Mesodermal cell (in vitro differentiated cells): Measurements from ENCODE around the gene KCNJ10.
"Not testable (repeated sequence)": the region's sequence is repeated elsewhere in the genome, so short reads cannot be mapped to it uniquely, and the experiment has no call there.

ENCODE experiments used
- H3K27ac ChIP-seq: 2 replicates; pipeline ENCODE4 v1.7.0; 2013; ENCODE audit warnings: mild to moderate bottlenecking, low read depth, low read length, moderate library complexity; ENCODE audit not compliant: severe bottlenecking
- H3K36me3 ChIP-seq: 2 replicates; pipeline ENCODE4 v1.7.1; 2013; ENCODE audit warnings: mild to moderate bottlenecking, low read length, moderate library complexity; ENCODE audit not compliant: control insufficient read depth, insufficient read depth
- H3K4me1 ChIP-seq: one replicate; pipeline ENCODE4 v1.7.1; 2013; ENCODE audit warnings: mild to moderate bottlenecking, low read length; ENCODE audit not compliant: insufficient read depth, control insufficient read depth, poor library complexity, severe bottlenecking
- H3K4me3 ChIP-seq: 2 replicates; pipeline ENCODE4 v1.7.0; 2013; ENCODE audit warnings: low read length, control low read depth, mild to moderate bottlenecking; ENCODE audit not compliant: insufficient read depth, poor library complexity, severe bottlenecking; ENCODE audit errors: extremely low read depth
- H3K9me3 ChIP-seq: 2 replicates; pipeline ENCODE4 v1.7.1; 2013; ENCODE audit warnings: mild to moderate bottlenecking, low read length, moderate library complexity; ENCODE audit not compliant: control insufficient read depth
- WGBS, 2 experiments: methylation state at CpG; one replicate each; pipeline ENCODE4 v1.1.5; 2013; ENCODE audit warnings: missing lambda C conversion rate in 2 of 2; ENCODE audit not compliant: insufficient coverage in 2 of 2; 5-methylcytosine and 5-hydroxymethylcytosine counted together

The KCNJ10 gene

DNA sequence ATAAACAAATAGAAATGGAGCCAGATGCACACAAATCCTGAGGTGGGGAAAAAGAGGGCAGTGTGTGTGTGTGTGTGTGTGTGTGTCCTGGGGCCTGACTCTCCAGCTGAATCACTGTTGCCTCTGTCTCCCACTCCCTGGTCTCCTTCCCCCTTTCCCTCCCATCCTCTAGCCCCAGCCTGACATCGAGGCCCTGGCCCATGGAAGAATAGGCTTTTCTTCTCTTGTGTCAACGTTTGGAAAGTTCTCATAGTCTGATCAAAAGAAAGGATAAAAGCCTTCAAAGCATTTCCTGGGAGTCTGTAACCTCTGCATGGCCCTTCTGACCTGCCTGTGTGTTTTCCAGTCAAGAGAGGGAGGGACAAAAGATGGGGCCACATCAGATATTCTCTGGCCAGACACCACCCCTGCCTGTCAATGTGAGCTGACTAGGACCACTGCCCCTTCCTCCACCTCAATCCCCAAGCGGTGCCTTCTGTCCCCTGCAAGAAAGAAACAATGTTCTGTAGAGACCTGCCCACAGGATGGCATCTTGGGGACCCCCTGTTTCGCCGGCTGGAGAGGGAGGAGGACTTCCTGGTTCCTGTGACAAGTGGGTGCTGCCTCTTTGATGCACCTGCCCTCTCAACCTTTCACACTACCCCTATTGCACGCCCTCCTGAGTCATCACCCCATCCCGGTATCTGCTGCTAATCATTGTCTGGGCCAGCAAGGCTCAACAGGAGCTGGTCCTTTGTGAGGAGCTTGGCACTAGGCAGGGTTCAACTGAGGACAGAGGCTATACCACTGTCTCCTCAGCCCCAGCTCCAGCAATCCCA, 16.2 kb downstream of the KCNJ10 start:
- no peaks in the 10 kb centered on the region for H3K36me3 ChIP-seq
- no peak overlapping the region for H3K27ac ChIP-seq
- H3K4me1 ChIP-seq = no peaks in the 10 kb centered on the region
- H3K9me3 ChIP-seq = no peaks in the 10 kb centered on the region
- no peak overlapping the region for H3K4me3 ChIP-seq
- WGBS, 2 experiments = 79 to 86% methylated on average over 5 to 6 of the region's 7 CpGs

DNA sequence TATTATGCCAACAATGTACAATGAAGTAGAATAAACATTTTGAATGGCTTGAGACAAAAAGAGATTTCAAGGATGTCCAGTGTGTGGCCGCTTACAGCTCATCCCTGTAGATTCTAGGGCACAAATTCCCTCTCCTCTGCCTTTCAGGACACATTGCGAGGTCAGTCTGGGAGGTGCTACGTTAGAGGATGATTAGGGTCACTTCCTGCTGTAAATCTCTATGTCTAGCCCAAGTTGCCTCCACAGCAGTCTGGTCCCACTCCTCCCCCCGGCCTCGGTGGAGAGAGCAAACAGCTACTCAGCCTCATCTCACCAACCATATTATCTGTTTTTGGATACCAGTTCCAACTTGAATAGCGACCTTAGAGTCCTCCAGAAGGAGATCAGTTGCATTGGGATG, 17.0 kb downstream of the KCNJ10 start:
- Histone ChIP-seq H3K4me3 (no peak overlapping the region), H3K9me3 (no peaks in the 10 kb centered on the region), H3K27ac (no peak overlapping the region), H3K4me1 (no peaks in the 10 kb centered on the region), H3K36me3 (no peaks in the 10 kb centered on the region)
- 80 to 83% methylated on average over 1 to 5 of the region's 6 CpGs for WGBS, 2 experiments

DNA sequence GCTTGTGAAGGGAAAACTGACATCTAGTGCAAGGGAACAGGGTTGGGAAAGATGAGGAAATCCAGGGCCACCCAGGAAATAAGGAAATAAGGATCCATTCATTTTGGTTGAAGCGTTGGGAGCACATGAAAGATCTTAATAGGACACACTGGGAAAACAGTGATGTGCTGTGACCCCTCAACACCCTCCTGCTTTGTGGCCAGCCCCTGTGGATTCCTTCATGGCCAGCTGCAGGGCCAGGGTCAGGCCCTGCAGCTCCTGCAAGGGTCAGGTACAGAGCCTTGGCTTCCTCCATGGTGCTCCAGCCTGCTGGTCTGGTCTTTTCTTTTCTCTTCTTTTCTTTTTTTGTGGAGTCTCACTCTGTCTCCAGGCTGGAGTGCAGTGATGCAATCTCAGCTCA, 19.3 kb downstream of the KCNJ10 start:
- peaks cover 7% of the 10 kb centered on the region for H3K4me1 ChIP-seq
- 83 to 100% methylated on average over 1 of the region's 1 CpG for WGBS, 2 experiments
- no peak overlapping the region for H3K4me3 ChIP-seq
- no peaks in the 10 kb centered on the region for H3K9me3 ChIP-seq
- no peaks in the 10 kb centered on the region for H3K36me3 ChIP-seq
- no peak overlapping the region for H3K27ac ChIP-seq

DNA sequence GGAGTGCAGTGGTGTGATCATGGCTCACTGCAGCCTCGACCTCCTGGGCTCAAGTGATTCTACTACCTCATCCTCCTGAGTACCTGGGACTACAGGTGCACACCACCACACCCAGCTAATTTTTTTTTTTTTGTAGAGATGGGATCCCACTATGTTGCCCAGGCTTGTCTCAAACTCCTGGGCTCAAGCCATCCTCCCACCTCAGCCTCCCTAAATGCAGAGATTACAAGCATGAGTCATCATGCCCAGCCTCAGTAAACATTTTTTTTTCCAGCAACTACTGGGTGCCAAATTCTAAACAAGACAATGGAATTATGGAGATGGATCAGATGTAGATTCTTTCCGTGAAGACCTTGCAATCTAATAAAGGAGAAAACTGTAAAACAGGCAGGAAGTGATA, 19.8 kb downstream of the KCNJ10 start:
- H3K4me3 ChIP-seq, H3K36me3 ChIP-seq, H3K27ac ChIP-seq, H3K4me1 ChIP-seq, H3K9me3 ChIP-seq: not testable (repeated sequence)
- 93 to 94% methylated on average over 1 of the region's 2 CpGs for WGBS, 2 experiments

DNA sequence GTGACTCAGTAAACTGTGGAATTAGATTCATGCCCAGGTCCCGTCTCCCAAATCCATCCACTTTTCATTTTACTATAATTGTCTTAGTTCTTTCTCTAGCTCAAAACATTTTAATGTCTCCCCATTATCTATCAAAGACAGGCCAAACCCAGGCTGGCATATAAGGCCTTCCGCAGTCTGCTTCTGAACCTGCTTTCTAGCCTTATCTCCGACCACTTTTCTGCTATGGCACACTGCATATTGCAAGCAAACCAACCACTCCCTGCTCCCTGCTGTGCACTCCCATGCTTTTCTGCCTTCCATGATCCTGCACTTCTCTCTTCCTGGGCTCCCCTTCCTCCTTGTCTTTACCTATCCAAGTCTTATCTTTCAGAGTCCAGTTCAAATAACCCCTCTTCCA, 20.9 kb downstream of the KCNJ10 start:
- Histone ChIP-seq H3K27ac (no peak overlapping the region), H3K36me3 (no peaks in the 10 kb centered on the region), H3K9me3 (no peaks in the 10 kb centered on the region), H3K4me3 (no peak overlapping the region), H3K4me1 (peaks cover 7% of the 10 kb centered on the region)
- 83 to 85% methylated on average over 3 of the region's 3 CpGs for WGBS, 2 experiments

DNA sequence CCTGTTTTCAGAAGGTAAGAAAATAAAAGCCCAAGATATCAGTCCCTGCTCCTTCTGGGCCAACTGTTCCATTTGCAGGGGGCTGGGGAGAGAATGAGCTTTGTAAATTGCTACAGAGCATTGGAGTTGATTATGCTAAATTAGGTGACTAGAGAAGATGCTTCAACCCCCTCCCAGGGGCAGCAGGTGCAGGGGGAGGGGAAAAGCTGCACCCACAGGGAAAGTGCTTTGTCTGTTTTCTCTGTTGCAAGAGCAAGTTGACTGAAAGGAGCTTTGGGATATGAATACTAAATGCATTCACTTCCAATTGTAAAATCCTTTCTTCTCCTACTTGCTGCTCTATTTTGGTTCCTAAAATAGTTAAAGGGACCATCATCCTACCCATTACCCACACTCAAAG, 21.6 kb downstream of the KCNJ10 start:
- Histone ChIP-seq H3K36me3 (no peaks in the 10 kb centered on the region), H3K4me3 (no peak overlapping the region)

DNA sequence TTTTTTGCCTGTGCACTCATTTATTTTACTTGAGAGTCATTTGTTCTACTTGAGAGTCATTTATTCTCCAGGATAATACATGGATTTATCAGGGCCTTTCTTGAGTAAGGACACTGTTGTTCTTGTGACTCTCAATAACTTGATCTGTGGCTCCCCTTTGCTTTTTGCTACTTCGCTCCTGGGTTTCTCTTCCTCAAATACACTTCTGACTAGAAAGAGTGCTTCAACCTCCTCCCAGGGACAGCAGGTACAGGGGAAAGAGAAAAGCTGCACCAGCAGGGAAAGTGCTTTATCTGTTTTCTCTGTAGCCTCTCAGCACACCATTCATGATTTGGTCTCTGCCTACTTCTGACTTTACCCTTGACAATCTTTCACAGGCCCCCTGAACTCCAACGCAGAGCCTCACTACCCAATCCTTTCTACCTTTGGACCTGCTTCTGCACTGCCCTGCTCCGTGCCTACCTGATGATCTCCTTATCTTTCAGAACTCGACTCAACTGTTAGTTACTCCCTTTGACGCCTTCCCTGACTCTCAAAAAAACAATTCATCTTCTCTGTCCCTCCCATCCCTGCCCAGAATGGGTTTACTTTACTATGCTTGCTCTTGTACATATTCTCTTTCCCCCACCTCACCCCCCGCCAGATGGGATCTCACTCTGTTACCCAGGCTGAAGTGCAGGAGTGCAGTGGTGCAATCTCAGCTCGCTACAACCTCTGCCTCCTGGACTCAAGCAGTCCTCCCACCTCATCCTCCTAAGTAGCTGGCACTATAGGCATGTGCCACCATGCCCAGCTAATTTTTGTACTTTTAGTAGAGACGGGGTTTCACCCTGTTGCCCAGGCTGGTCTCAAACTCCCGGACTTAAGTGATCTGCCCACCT, 22.6 kb downstream of the KCNJ10 start:
- peaks cover 7% of the 10 kb centered on the region for H3K4me1 ChIP-seq
- no peaks in the 10 kb centered on the region for H3K36me3 ChIP-seq
- 77 to 90% methylated on average over 6 to 9 of the region's 9 CpGs for WGBS, 2 experiments
- H3K27ac ChIP-seq = no peak overlapping the region
- no peak overlapping the region for H3K4me3 ChIP-seq
- H3K9me3 ChIP-seq = no peaks in the 10 kb centered on the region

More for the DNA sequence above, 21.6 kb downstream of the KCNJ10 start:
- Histone ChIP-seq H3K27ac (no peak overlapping the region), H3K9me3 (no peaks in the 10 kb centered on the region), H3K4me1 (peaks cover 7% of the 10 kb centered on the region)

DNA sequence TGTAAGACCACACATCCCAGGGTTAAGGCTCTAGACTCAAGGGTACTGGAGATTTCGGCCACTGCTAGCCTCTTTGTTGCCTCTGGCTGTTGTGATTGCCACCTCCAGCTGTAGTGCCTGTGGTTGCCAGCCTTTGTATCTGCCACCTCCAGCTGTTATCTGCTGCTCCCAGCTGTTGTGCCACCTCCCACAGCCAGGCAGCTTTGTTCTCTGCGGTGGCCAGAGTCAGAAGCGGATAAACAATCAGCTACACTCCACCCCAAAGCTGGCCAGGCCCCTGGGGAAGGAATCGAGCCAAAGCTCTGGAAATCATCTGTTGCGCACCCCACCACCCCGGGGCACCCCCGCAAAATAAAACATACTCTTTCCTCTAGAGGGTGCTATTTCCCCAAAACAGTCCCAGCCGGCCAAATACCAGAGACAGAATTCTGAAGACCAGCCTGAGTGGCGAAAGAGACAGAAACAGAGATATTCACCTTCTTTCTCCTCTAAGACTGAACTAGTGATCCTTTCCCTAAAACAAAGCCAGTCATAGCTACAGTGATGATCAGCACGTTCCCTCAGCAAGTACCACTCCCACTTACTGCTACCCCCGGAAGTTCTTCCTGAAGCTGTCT, 23.4 kb downstream of the KCNJ10 start:
- H3K4me3 ChIP-seq = no peak overlapping the region
- 11 to 18% methylated on average over 6 to 9 of the region's 11 CpGs for WGBS, 2 experiments
- peaks cover 7% of the 10 kb centered on the region for H3K4me1 ChIP-seq
- H3K9me3 ChIP-seq = no peaks in the 10 kb centered on the region
- no peak overlapping the region for H3K27ac ChIP-seq
- H3K36me3 ChIP-seq = no peaks in the 10 kb centered on the region

DNA sequence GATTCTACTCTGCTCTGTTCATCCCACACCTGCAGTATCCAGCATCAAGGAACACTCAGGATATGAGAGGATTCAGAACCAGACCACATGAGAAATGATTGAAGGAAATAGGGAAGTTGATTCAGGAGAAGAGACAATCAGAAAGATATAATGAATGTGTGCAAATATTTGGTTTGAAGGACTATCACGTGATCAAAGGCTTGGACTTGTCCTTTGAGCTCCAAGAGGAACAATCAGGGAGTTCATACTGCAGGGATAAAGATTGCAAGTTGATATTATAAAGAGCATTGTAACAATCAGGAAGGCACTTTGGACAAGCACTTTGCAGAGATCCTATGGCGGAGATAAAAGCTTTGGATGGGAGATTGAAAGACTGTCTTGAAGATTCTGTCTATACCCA, 24.3 kb downstream of the KCNJ10 start:
- Histone ChIP-seq H3K9me3 (no peaks in the 10 kb centered on the region), H3K36me3 (no peaks in the 10 kb centered on the region), H3K4me1 (peaks cover 7% of the 10 kb centered on the region), H3K27ac (no peak overlapping the region), H3K4me3 (no peak overlapping the region)
- WGBS, 2 experiments = 45 to 78% methylated on average over 1 to 2 of the region's 2 CpGs

DNA sequence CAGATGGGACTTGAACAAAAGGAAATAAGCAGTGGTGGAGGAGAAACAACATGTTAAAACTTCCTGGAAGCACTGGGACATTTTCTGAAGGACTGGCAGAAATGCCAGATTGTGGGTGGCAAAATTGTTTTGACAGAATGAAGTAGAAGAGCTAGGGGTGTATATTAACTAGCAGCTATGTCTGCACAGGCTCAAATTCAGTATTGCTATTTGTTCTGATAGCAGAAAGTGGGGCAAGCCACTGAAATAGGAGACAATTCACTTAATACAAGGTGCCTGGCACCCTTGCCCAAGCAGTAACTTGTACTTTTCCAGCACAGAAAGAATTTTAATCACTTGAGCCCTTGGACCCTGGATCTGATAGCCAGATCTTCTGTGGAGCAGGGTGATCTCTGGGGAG, 26.4 kb downstream of the KCNJ10 start:
- peaks cover 7% of the 10 kb centered on the region for H3K4me1 ChIP-seq
- no peak overlapping the region for H3K4me3 ChIP-seq
- no peaks in the 10 kb centered on the region for H3K36me3 ChIP-seq
- H3K9me3 ChIP-seq = no peaks in the 10 kb centered on the region
- H3K27ac ChIP-seq = no peak overlapping the region
